Gastrocnemius medialis (tissue), 4 donors: ENCODE data around the gene RHBDD1.

Experiments
- CTCF ChIP-seq, 5 experiments: fragments of 450-650 bp in 3 of 5; fragments of 200-600 bp in 2 of 5; sonication (generic) in 2 of 5; IDR thresholded peaks in 4 of 5; conservative IDR thresholded peaks in 1 of 5; 1 replicate in 4 of 5; 2 replicates in 1 of 5; pipeline ENCODE4 v1.5.1; 2016 to 2019; ENCODE audit warnings: antibody characterized with exemption in 5 of 5, mild to moderate bottlenecking in 3 of 5, moderate library complexity in 3 of 5
- POLR2A ChIP-seq, 2 donors: fragments of 450-650 bp; IDR thresholded peaks; one replicate each; pipeline ENCODE4 v1.6.1; 2017; ENCODE audit warnings: antibody characterized with exemption in 2 of 2, mild to moderate bottlenecking in 2 of 2, moderate library complexity in 2 of 2

GRCh38 chr2:226915846-226916360 is 80.0 kb downstream of the RHBDD1 start:
- TF ChIP-seq CTCF (IDR thresholded peaks at IDR 0.05 in 4 of 5, conservative IDR thresholded peaks at IDR 0.05 in 1 of 5) (no peak), POLR2A (IDR thresholded peaks at IDR 0.05) (no peak)
